Measurements from ENCODE around the gene PAFAH1B2. TPM values are rescaled to one million over a fixed set of nuclear protein-coding genes. Genes with fewer than 3 reads are reported as not detected.

The PAFAH1B2 gene
- total and polyA plus RNA-seq, 2 donors (not counting 3 experiments of a cell fraction or from before 2014, with no cell fraction given) = 34.2 to 128 TPM

DNA sequence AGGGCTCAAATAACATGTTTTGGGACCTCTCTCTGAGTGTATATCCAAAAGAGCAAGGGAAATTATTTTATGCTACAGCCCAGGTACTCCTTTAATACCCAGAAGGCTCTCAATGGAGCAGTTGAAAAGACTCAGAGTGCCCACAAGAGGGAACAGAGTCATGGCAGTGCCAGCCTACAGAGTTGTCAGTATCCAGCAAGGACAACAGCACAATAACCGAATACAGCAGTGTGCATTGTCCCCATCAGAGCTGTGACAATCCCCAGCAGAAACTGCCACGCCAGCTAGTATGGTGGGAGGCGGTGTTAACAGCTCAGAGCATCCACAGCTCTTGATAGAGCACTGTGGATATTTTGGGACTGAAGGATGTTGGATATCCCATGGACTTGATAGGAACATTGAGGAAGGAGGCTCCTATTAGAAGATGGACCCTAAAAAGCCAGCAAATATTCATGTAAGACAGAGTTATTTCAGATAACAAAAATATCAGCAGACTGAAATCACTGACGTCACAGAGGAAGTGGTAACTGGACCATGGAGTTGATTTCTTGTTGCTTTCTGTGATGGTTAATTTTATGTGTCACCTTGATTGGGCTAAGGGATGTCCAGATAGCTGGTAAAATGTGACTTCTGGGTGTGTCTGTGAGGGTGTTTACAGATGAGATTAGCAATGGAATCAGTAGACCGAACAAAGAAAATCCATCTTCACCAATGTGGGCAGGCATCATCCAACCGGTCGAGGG lies 17.7 kb upstream of the PAFAH1B2 start:
- peaks cover 8 to 9% of the 10 kb centered on the region in 2 experiments for H3K27me3 ChIP-seq (ENCODE audit: control insufficient read depth in 2 of 2, insufficient read depth in 2 of 2, low read length in 2 of 2)

More for the DNA sequence above, 17.7 kb upstream of the PAFAH1B2 start:
- Histone ChIP-seq H4K20me1 (replicated peaks; ENCODE audit: control insufficient read depth, extremely low read depth, insufficient read depth, low read length) (no peaks in the 10 kb centered on the region), H3K9ac (replicated peaks; ENCODE audit: extremely low read depth, insufficient read depth, low read length) (no peak overlapping the region), H3K4me2 (ENCODE audit: insufficient read depth, low read length) (no peak overlapping the region), H3K79me2 (ENCODE audit: control insufficient read depth, insufficient read depth, low read length) (no peaks in the 10 kb centered on the region), H3K4me1 (ENCODE audit: control insufficient read depth, extremely low read depth, insufficient read depth, low read length) (no peaks in the 10 kb centered on the region), H2AFZ (ENCODE audit: low read depth, low read length) (no peak overlapping the region), H3K36me3 (ENCODE audit: control insufficient read depth in 2 of 2, extremely low read depth in 1 of 2, insufficient read depth in 2 of 2, low read length in 2 of 2) (no peaks in the 10 kb centered on the region), H3K9me3 (replicated peaks; ENCODE audit: control insufficient read depth, insufficient read depth, low read length) (no peaks in the 10 kb centered on the region), H3K9me1 (replicated peaks; ENCODE audit: control insufficient read depth, extremely low read depth, insufficient read depth, low read length) (no peaks in the 10 kb centered on the region), H3K27ac (ENCODE audit: insufficient read depth, low read depth, low read length) (no peak overlapping the region), H3K4me3 (replicated peaks in 1 of 3; ENCODE audit: insufficient read depth in 1 of 3, low read depth in 1 of 3, low read length in 3 of 3) (no peak overlapping the region)
- FAIRE-seq (no peak), DNase-seq (ENCODE audit: low read depth, low spot score) (no peak)
- POLR2A ChIA-PET = no interaction called here
- dilution Hi-C loops (cut with MboI; ENCODE audit: extremely low pct_ligation_motif_present, low sequenced_read_pairs) (no loop called here), intact Hi-C loops (cut with micrococcal nuclease) (no loop called here)
- TF ChIP-seq POLR2A (IDR thresholded peaks at IDR 0.05; ENCODE audit: low read depth, low read length) = no peak
- TF ChIP-seq, protein P1, sequence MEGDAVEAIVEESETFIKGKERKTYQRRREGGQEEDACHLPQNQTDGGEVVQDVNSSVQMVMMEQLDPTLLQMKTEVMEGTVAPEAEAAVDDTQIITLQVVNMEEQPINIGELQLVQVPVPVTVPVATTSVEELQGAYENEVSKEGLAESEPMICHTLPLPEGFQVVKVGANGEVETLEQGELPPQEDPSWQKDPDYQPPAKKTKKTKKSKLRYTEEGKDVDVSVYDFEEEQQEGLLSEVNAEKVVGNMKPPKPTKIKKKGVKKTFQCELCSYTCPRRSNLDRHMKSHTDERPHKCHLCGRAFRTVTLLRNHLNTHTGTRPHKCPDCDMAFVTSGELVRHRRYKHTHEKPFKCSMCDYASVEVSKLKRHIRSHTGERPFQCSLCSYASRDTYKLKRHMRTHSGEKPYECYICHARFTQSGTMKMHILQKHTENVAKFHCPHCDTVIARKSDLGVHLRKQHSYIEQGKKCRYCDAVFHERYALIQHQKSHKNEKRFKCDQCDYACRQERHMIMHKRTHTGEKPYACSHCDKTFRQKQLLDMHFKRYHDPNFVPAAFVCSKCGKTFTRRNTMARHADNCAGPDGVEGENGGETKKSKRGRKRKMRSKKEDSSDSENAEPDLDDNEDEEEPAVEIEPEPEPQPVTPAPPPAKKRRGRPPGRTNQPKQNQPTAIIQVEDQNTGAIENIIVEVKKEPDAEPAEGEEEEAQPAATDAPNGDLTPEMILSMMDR (IDR thresholded peaks at IDR 0.05; ENCODE audit: extremely low read depth in 1 of 2, insufficient read depth in 1 of 2, low read depth in 1 of 2, low read length in 2 of 2) = no peak
- no peak for TF ChIP-seq GATA2 (IDR thresholded peaks at IDR 0.05; ENCODE audit: insufficient read depth, insufficient read length, low read depth, low read length)
- TF ChIP-seq JUN (IDR thresholded peaks at IDR 0.05; ENCODE audit: borderline replicate concordance, insufficient read depth, insufficient read length, low read depth) = no peak
- no peak for TF ChIP-seq FOS (IDR thresholded peaks at IDR 0.05; ENCODE audit: borderline replicate concordance, insufficient read depth, low read length)
- no peak for TF ChIP-seq MYC (IDR thresholded peaks at IDR 0.05; ENCODE audit: low read depth, low read length)
- TF ChIP-seq POLR2AphosphoS5 (IDR thresholded peaks at IDR 0.05; ENCODE audit: insufficient read depth, low read depth, low read length) = no peak
- no peak for TF ChIP-seq EZH2 (IDR thresholded peaks at IDR 0.05; ENCODE audit: borderline replicate concordance, low read depth, low read length, severe bottlenecking)
- TF ChIP-seq, protein P2, sequence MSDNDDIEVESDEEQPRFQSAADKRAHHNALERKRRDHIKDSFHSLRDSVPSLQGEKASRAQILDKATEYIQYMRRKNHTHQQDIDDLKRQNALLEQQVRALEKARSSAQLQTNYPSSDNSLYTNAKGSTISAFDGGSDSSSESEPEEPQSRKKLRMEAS (IDR thresholded peaks at IDR 0.05; ENCODE audit: insufficient read depth, insufficient read length) = no peak
- BruUV-seq (replicated peaks) = no TSS peak
- CTCF ChIA-PET = interaction anchor here (1.5 kb wide), 1 partner anchor 12 kb away, joined by 4 read pairs; no protein-coding TSS in a partner anchor

Data from endothelial cell of umbilical vein (primary cell).